Endothelial cell of umbilical vein (primary cell): ENCODE data around the gene RAB3GAP1. TPM values are rescaled to one million over a fixed set of nuclear protein-coding genes. Genes with fewer than 3 reads are reported as not detected.

Experiments used
- BruUV-seq: library from RNA; stranded (reverse); fragments of 400-500 nt; replicated peaks from 2 replicates; lab custom pipeline; 2021; lab: Mats Ljungman, UMichigan
- CTCF ChIA-PET: fragments of 300-600, 350-600 bp; sonication (Branson Sonifier 250); formaldehyde crosslinking; loops from one replicate; lab custom pipeline; 2021; ENCODE audit warnings: antibody characterized with exemption, inconsistent platforms; lab: Charles Lee
- POLR2A ChIA-PET: fragments of 300-600, 350-600 bp; sonication (Branson Sonifier 250); formaldehyde crosslinking; loops from one replicate; lab custom pipeline; 2021; ENCODE audit warnings: antibody characterized with exemption, inconsistent platforms; lab: Charles Lee
- DNase-seq: peaks from one replicate; pipeline ENCODE4 v3.0.0-alpha.2; 2011; ENCODE audit warnings: low read depth, low spot score
- FAIRE-seq: peaks from 2 replicates; lab custom pipeline; 2011; peaks lifted over from hg19 to GRCh38; lab: Jason Lieb, UNC
- H2AFZ ChIP-seq: 2 replicates; pipeline ENCODE4 v1.6.0; 2012; ENCODE audit warnings: low read depth, low read length, control low read depth, inconsistent platforms
- H3K27ac ChIP-seq: 2 replicates; pipeline ENCODE4 v1.5.1; 2011; ENCODE audit warnings: low read depth, mild to moderate bottlenecking, control low read depth, low read length, moderate library complexity; ENCODE audit not compliant: insufficient read depth
- H3K27me3 ChIP-seq, 2 experiments: 2 replicates each; pipeline versions ENCODE4 v1.6.0 to v1.6.1; 2011; ENCODE audit warnings: low read length in 2 of 2, mixed read lengths in 1 of 2; ENCODE audit not compliant: control insufficient read depth in 2 of 2, insufficient read depth in 2 of 2
- H3K36me3 ChIP-seq, 2 experiments: 2 replicates in 1 of 2; 3 replicates in 1 of 2; pipeline ENCODE4 v1.5.1; 2011; ENCODE audit warnings: low read length in 2 of 2, mild to moderate bottlenecking in 1 of 2, moderate library complexity in 1 of 2; ENCODE audit not compliant: control insufficient read depth in 2 of 2, insufficient read depth in 2 of 2; ENCODE audit errors: extremely low read depth in 1 of 2
- H3K4me1 ChIP-seq: 3 replicates; pipeline ENCODE4 v1.5.1; 2011; ENCODE audit warnings: mild to moderate bottlenecking, low read length; ENCODE audit not compliant: control insufficient read depth, insufficient read depth; ENCODE audit errors: extremely low read depth
- H3K4me2 ChIP-seq: 2 replicates; pipeline ENCODE4 v1.6.1; 2011; ENCODE audit warnings: low read length, control low read depth, mixed read lengths; ENCODE audit not compliant: insufficient read depth
- H3K4me3 ChIP-seq, 3 experiments: fragments of 200-600 bp in 1 of 3; sonication (generic), shearing (Covaris generic) in 1 of 3; replicated peaks in 1 of 3; 2 replicates each; pipeline ENCODE4 v1.5.1; 2011 to 2016; ENCODE audit warnings: control low read depth in 3 of 3, low read length in 3 of 3, mild to moderate bottlenecking in 2 of 3, inconsistent platforms in 1 of 3, low read depth in 1 of 3, moderate library complexity in 1 of 3; ENCODE audit not compliant: insufficient read depth in 1 of 3
- H3K79me2 ChIP-seq: 2 replicates; pipeline ENCODE4 v1.6.0; 2012; ENCODE audit warnings: low read length, inconsistent platforms; ENCODE audit not compliant: control insufficient read depth, insufficient read depth
- H3K9ac ChIP-seq: replicated peaks from 2 replicates; pipeline ENCODE3; 2011; ENCODE audit warnings: low read length, control low read depth; ENCODE audit not compliant: insufficient read depth; ENCODE audit errors: extremely low read depth
- H3K9me1 ChIP-seq: replicated peaks from 3 replicates; pipeline ENCODE4 v1.6.0; 2011; ENCODE audit warnings: mild to moderate bottlenecking, low read length; ENCODE audit not compliant: control insufficient read depth, insufficient read depth; ENCODE audit errors: extremely low read depth
- H3K9me3 ChIP-seq: replicated peaks from 2 replicates; pipeline ENCODE4 v1.5.1; 2012; ENCODE audit warnings: low read length, inconsistent platforms; ENCODE audit not compliant: control insufficient read depth, insufficient read depth
- H4K20me1 ChIP-seq: replicated peaks from 2 replicates; pipeline ENCODE3; 2011; ENCODE audit warnings: mild to moderate bottlenecking, low read length; ENCODE audit not compliant: control insufficient read depth, insufficient read depth; ENCODE audit errors: extremely low read depth
- EZH2 ChIP-seq: IDR thresholded peaks from 2 replicates; pipeline ENCODE4 v1.6.1; 2012; ENCODE audit warnings: borderline replicate concordance, low read depth, mild to moderate bottlenecking, moderate library complexity, low read length, inconsistent platforms; ENCODE audit not compliant: severe bottlenecking
- FOS ChIP-seq: IDR thresholded peaks from 2 replicates; pipeline ENCODE4 v1.6.1; 2011; ENCODE audit warnings: mild to moderate bottlenecking, low read length, moderate library complexity, borderline replicate concordance; ENCODE audit not compliant: insufficient read depth
- GATA2 ChIP-seq: IDR thresholded peaks from 2 replicates; pipeline ENCODE4 v1.7.0; 2011; ENCODE audit warnings: low read depth, mild to moderate bottlenecking, moderate library complexity, mixed read lengths, low read length; ENCODE audit not compliant: insufficient read length, insufficient read depth
- JUN ChIP-seq: IDR thresholded peaks from 2 replicates; pipeline ENCODE4 v1.6.1; 2011; ENCODE audit warnings: borderline replicate concordance, low read depth; ENCODE audit not compliant: insufficient read length, insufficient read depth
- MYC ChIP-seq: IDR thresholded peaks from one replicate; pipeline ENCODE4 v1.6.1; 2011; ENCODE audit warnings: mild to moderate bottlenecking, low read depth, low read length
- POLR2A ChIP-seq: IDR thresholded peaks from 2 replicates; pipeline ENCODE4 v1.6.1; 2012; ENCODE audit warnings: low read depth, mild to moderate bottlenecking, control low read depth, low read length
- POLR2AphosphoS5 ChIP-seq: IDR thresholded peaks from 2 replicates; pipeline ENCODE4 v1.6.1; 2012; ENCODE audit warnings: low read depth, mild to moderate bottlenecking, control low read depth, low read length, moderate library complexity; ENCODE audit not compliant: insufficient read depth
- dilution Hi-C: fragments of 300-500 bp; cut with MboI; formaldehyde crosslinking; loops from one replicate; pipeline ENCODE4 v1.15.0; 2019; ENCODE audit warnings: low sequenced_read_pairs; ENCODE audit not compliant: extremely low pct_ligation_motif_present
- intact Hi-C: fragments of 100-400 bp; cut with micrococcal nuclease; formaldehyde crosslinking; loops from one replicate; pipeline ENCODE4 v1.10.0; 2022
- polyA plus RNA-seq, 4 experiments: library from polyadenylated mRNA; depleted of rRNA in 3 of 4; stranded (reverse) in 3 of 4; unstranded in 1 of 4; fragments of >200 nt; gene quantifications; 2 replicates each; pipeline versions ENCODE4 v1.2.1 to v1.2.3, GENCODE V29; 2011 to 2012; ENCODE audit warnings: missing spikeins in 1 of 4
- total RNA-seq: library from RNA; stranded (reverse); gene quantifications from 2 replicates; pipeline ENCODE4 v1.2.3, GENCODE V29; 2021
- TF ChIP-seq, protein P1 (sequence below), 2 donors: IDR thresholded peaks; 1 replicate in 1 of 2; 2 replicates in 1 of 2; pipeline ENCODE4 v1.5.1; 2011; ENCODE audit warnings: low read length in 2 of 2, mild to moderate bottlenecking in 2 of 2, moderate library complexity in 2 of 2, control low read depth in 1 of 2, inconsistent platforms in 1 of 2, low read depth in 1 of 2; ENCODE audit not compliant: insufficient read depth in 1 of 2; ENCODE audit errors: extremely low read depth in 1 of 2
- TF ChIP-seq, protein P2 (sequence below): IDR thresholded peaks from 2 replicates; pipeline ENCODE4 v1.6.1; 2011; ENCODE audit not compliant: insufficient read depth, insufficient read length

RAB3GAP1 gene
- total and polyA plus RNA-seq, 2 donors (not counting 3 experiments of a cell fraction or from before 2014, with no cell fraction given) = 14.9 to 39.5 TPM

DNA sequence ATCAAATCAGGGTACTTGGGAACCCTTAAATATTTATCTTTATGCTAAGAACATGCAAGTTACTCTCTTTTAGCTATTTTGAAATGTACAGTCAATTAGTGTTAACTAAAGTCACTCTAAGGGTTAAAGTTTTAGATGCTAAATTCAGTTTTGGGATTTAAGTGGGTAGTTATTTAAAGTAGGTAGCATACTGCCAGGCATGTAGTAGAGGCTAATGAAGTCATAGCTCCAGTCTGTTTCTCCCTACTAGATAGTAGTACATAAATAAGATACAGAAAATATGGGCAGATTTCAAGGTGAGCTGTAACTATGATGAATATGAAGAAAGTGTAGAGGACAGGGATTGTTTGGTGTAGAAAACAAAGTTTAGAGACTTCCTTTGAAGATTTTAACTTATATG, 7.5 kb downstream of the RAB3GAP1 start:
- ChIA-PET CTCF (interaction anchor here (1.2 kb wide), 1 partner anchor 22 kb away, joined by 3 read pairs; no protein-coding TSS in a partner anchor), POLR2A (no interaction called here)
- no peaks in the 10 kb centered on the region for H3K9me1 ChIP-seq
- no TSS peak for BruUV-seq
- H3K27me3 ChIP-seq = no peaks in the 10 kb centered on the region
- dilution Hi-C loops = no loop called here
- TF ChIP-seq FOS (no peak), POLR2AphosphoS5 (no peak), JUN (no peak)
- TF ChIP-seq, protein P1, sequence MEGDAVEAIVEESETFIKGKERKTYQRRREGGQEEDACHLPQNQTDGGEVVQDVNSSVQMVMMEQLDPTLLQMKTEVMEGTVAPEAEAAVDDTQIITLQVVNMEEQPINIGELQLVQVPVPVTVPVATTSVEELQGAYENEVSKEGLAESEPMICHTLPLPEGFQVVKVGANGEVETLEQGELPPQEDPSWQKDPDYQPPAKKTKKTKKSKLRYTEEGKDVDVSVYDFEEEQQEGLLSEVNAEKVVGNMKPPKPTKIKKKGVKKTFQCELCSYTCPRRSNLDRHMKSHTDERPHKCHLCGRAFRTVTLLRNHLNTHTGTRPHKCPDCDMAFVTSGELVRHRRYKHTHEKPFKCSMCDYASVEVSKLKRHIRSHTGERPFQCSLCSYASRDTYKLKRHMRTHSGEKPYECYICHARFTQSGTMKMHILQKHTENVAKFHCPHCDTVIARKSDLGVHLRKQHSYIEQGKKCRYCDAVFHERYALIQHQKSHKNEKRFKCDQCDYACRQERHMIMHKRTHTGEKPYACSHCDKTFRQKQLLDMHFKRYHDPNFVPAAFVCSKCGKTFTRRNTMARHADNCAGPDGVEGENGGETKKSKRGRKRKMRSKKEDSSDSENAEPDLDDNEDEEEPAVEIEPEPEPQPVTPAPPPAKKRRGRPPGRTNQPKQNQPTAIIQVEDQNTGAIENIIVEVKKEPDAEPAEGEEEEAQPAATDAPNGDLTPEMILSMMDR (IDR thresholded peaks at IDR 0.05; ENCODE audit: extremely low read depth in 1 of 2, insufficient read depth in 1 of 2, low read depth in 1 of 2, low read length in 2 of 2) = no peak
- TF ChIP-seq, protein P2, sequence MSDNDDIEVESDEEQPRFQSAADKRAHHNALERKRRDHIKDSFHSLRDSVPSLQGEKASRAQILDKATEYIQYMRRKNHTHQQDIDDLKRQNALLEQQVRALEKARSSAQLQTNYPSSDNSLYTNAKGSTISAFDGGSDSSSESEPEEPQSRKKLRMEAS = no peak
- H3K4me3 ChIP-seq = no peak overlapping the region
- FAIRE-seq = no peak
- H3K36me3 ChIP-seq = peaks cover 0 to 5% of the 10 kb centered on the region in 2 experiments
- H3K9me3 ChIP-seq = no peaks in the 10 kb centered on the region
- H3K9ac ChIP-seq = no peak overlapping the region
- H3K4me2 ChIP-seq = no peak overlapping the region
- DNase-seq = no peak
- intact Hi-C loops = no loop called here
- H3K27ac ChIP-seq = no peak overlapping the region
- peaks cover 12% of the 10 kb centered on the region for H3K4me1 ChIP-seq
- H4K20me1 ChIP-seq = peaks cover 6% of the 10 kb centered on the region
- peaks cover 78% of the 10 kb centered on the region for H3K79me2 ChIP-seq
- H2AFZ ChIP-seq = no peak overlapping the region

DNA sequence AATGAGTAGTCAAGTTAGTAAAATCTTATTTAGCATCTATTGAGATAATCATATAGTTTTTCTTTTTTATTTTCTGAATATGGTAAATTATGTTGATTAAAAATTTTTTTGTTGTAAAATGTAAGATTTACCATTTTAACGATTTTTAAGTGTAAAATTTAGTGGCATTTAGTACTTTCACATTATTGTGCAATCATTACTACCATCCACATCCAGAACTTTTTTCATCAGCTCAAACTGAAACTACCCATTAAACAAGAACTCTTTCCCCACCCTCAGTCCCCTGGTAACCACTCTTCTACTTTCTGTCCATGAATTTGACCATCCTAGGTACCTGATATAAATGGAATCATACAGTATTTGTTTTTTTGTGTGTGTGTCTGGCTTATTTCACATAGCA, 11.1 kb downstream of the RAB3GAP1 start:
- peaks cover 0 to 3% of the 10 kb centered on the region in 2 experiments for H3K36me3 ChIP-seq
- H3K4me1 ChIP-seq = no peaks in the 10 kb centered on the region
- intact Hi-C loops = no loop called here
- H2AFZ ChIP-seq = no peak overlapping the region
- H3K4me3 ChIP-seq = no peak overlapping the region
- H3K9me1 ChIP-seq = no peaks in the 10 kb centered on the region
- FAIRE-seq (no peak), DNase-seq (no peak)
- POLR2A ChIA-PET = no interaction called here
- dilution Hi-C loops = no loop called here
- H3K27me3 ChIP-seq = no peaks in the 10 kb centered on the region
- CTCF ChIA-PET = no interaction called here
- no peak overlapping the region for H3K4me2 ChIP-seq
- TF ChIP-seq FOS (no peak), JUN (no peak), GATA2 (no peak), POLR2AphosphoS5 (no peak), MYC (no peak), POLR2A (no peak), EZH2 (no peak)
- TF ChIP-seq, protein P2 = no peak
- TF ChIP-seq, protein P1 (IDR thresholded peaks at IDR 0.05; ENCODE audit: extremely low read depth in 1 of 2, insufficient read depth in 1 of 2, low read depth in 1 of 2, low read length in 2 of 2) = no peak
- H4K20me1 ChIP-seq = peaks cover 10% of the 10 kb centered on the region
- no peak overlapping the region for H3K27ac ChIP-seq
- no peak overlapping the region for H3K9ac ChIP-seq
- H3K9me3 ChIP-seq = no peaks in the 10 kb centered on the region
- BruUV-seq = no TSS peak
- peaks cover 70% of the 10 kb centered on the region for H3K79me2 ChIP-seq
